MM.1S (cell line): Measurements from ENCODE around the gene OSBPL8.
"Not testable (repeated sequence)": the region's sequence is repeated elsewhere in the genome, so short reads cannot be mapped to it uniquely, and the experiment has no call there.

ENCODE experiments used
- DNase-seq: peaks from one replicate; pipeline ENCODE4 v3.0.0-alpha.2; 2015
- H2AFZ ChIP-seq: fragments of 300-600 bp; sonication (generic); 2 replicates; pipeline ENCODE4 v1.6.0; 2016; ENCODE audit warnings: antibody characterized with exemption, low read length
- H3F3A ChIP-seq: fragments of 300-600 bp; sonication (generic); 2 replicates; pipeline ENCODE4 v1.6.1; 2016; ENCODE audit warnings: mild to moderate bottlenecking, antibody characterized with exemption, low read length, moderate library complexity, mixed read lengths; ENCODE audit not compliant: insufficient read depth
- H3K27ac ChIP-seq: fragments of 300-600 bp; sonication (generic); 2 replicates; pipeline ENCODE4 v1.5.1; 2016; ENCODE audit warnings: mild to moderate bottlenecking, low read length
- H3K27me3 ChIP-seq: fragments of 300-600 bp; sonication (generic); replicated peaks from 2 replicates; pipeline ENCODE4 v1.6.0; 2016; ENCODE audit warnings: low read length; ENCODE audit not compliant: insufficient read depth
- H3K36me3 ChIP-seq: fragments of 300-600 bp; sonication (generic); replicated peaks from 2 replicates; pipeline ENCODE4 v1.6.1; 2016; ENCODE audit warnings: mild to moderate bottlenecking, low read length, mixed read lengths; ENCODE audit not compliant: insufficient read depth
- H3K4me1 ChIP-seq: fragments of 300-600 bp; sonication (generic); 2 replicates; pipeline ENCODE4 v1.6.1; 2016; ENCODE audit warnings: low read length, mixed read lengths
- H3K4me2 ChIP-seq: fragments of 300-600 bp; sonication (generic); 2 replicates; pipeline ENCODE4 v1.6.0; 2016; ENCODE audit warnings: low read depth, low read length
- H3K4me3 ChIP-seq: fragments of 300-600 bp; sonication (generic); 2 replicates; pipeline ENCODE4 v1.5.1; 2016; ENCODE audit warnings: low read length, mixed read lengths
- H3K79me2 ChIP-seq: fragments of 300-600 bp; sonication (generic); 2 replicates; pipeline ENCODE4 v1.6.1; 2016; ENCODE audit warnings: mixed run types, low read length, mixed read lengths
- H3K9ac ChIP-seq: fragments of 300-600 bp; sonication (generic); 2 replicates; pipeline ENCODE4 v1.6.1; 2016; ENCODE audit warnings: low read length, mixed read lengths
- H3K9me2 ChIP-seq: fragments of 300-600 bp; sonication (generic); replicated peaks from 2 replicates; pipeline ENCODE4 v1.6.1; 2016; ENCODE audit warnings: mild to moderate bottlenecking, low read length, mixed read lengths; ENCODE audit not compliant: insufficient read depth
- H3K9me3 ChIP-seq: fragments of 300-600 bp; sonication (generic); replicated peaks from 2 replicates; pipeline ENCODE4 v1.6.1; 2016; ENCODE audit warnings: mild to moderate bottlenecking, low read length, mixed read lengths; ENCODE audit not compliant: insufficient read depth
- H4K20me1 ChIP-seq: fragments of 300-600 bp; sonication (generic); 2 replicates; pipeline ENCODE4 v1.6.1; 2016; ENCODE audit warnings: mild to moderate bottlenecking, low read length, moderate library complexity, mixed read lengths; ENCODE audit not compliant: insufficient read depth
- CTCF ChIP-seq: fragments of 300-600 bp; sonication (generic); IDR thresholded peaks from 2 replicates; pipeline ENCODE4 v1.5.1; 2016; ENCODE audit warnings: antibody characterized with exemption, low read length, mixed read lengths
- EZH2 ChIP-seq: fragments of 300-600 bp; sonication (generic); optimal IDR thresholded peaks from 2 replicates; pipeline ENCODE3; 2017; ENCODE audit warnings: low read depth, mild to moderate bottlenecking, antibody characterized with exemption, low read length, mixed read lengths
- EZH2phosphoT487 ChIP-seq: fragments of 300-600 bp; sonication (generic); IDR thresholded peaks from 2 replicates; pipeline ENCODE4 v1.6.1; 2018; ENCODE audit warnings: antibody characterized with exemption, low read length

Gene OSBPL8

DNA sequence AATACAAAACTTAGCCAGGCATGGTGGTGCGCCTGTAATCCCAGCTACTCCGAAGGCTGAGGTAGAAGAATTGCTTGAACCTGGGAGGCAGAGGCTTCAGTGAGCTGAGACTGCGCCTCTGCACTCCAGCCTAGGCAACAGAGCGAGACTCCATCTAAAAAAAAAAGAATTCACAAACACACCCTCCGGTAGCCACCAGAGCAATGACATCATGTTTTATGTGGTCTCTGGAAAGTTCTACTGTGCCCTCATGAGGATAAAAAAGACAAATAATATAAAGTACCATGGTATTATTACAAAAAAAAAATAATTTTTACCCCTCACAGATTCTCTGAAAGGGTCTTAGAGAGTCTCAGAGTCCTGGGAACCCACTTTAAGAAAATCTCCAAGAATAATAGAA, 81.5 kb downstream of the OSBPL8 start:
- no peaks in the 10 kb centered on the region for H3K9me3 ChIP-seq
- no peaks in the 10 kb centered on the region for H3F3A ChIP-seq
- H3K4me1 ChIP-seq = no peaks in the 10 kb centered on the region
- no peak for DNase-seq
- no peaks in the 10 kb centered on the region for H3K36me3 ChIP-seq
- no peak for TF ChIP-seq EZH2phosphoT487
- TF ChIP-seq CTCF = no peak
- no peak for TF ChIP-seq EZH2
- H3K27ac ChIP-seq = no peak overlapping the region
- H3K4me3 ChIP-seq = no peak overlapping the region
- H3K79me2 ChIP-seq = peaks cover 7% of the 10 kb centered on the region; the same call in 1 of the 2 replicates
- H2AFZ ChIP-seq = no peak overlapping the region
- H4K20me1 ChIP-seq = no peaks in the 10 kb centered on the region
- H3K27me3 ChIP-seq = no peaks in the 10 kb centered on the region
- H3K4me2 ChIP-seq = no peak overlapping the region
- no peaks in the 10 kb centered on the region for H3K9me2 ChIP-seq
- no peak overlapping the region for H3K9ac ChIP-seq

DNA sequence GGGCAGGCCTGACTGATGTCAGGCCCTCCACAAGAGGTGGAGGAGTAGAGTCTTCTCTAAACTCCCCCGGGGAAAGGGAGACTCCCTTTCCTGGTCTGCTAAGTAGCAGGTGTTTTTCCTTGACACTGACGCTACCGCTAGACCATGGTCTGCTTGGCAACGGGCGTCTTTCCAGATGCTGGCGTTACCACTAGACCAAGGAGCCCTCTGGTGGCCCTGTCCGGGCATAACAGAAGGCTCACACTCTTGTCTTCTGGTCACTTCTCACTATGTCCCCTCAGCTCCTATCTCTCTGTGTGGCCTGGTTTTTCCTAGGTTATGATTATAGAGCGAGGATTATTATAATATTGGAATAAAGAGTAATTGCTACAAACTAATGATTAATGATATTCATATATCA, 86.7 kb downstream of the OSBPL8 start:
- H2AFZ ChIP-seq, H3K9ac ChIP-seq, H3K4me2 ChIP-seq, H3K9me3 ChIP-seq, H3K4me3 ChIP-seq, H3K27me3 ChIP-seq, H3K27ac ChIP-seq, H4K20me1 ChIP-seq, H3K36me3 ChIP-seq, H3F3A ChIP-seq, DNase-seq, H3K9me2 ChIP-seq: not testable (repeated sequence)
- Histone ChIP-seq H3K79me2 (peaks cover 23% of the 10 kb centered on the region), H3K4me1 (peaks cover 19% of the 10 kb centered on the region)

DNA sequence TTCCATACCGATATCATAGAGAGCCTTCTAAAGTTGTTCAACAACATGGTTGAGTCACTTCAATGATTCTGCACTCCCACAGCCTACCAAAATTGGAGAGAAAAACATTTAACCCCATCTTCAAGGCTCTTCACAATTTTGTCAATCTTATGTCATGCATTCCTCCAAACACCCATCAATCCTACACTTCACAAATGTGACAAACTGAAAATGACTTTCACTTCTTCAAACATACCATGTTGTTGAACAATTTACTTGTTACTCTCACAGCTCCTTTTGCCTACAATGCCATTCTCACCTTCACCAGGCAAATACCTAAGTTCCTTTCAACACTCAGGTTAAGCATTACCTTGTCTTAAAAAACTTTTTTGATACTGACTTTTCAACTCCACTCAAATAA, 88.0 kb downstream of the OSBPL8 start:
- no peak for TF ChIP-seq EZH2
- TF ChIP-seq EZH2phosphoT487 = no peak
- TF ChIP-seq CTCF = no peak
- peaks cover 23% of the 10 kb centered on the region for H3K79me2 ChIP-seq
- H3K4me2 ChIP-seq = no peak overlapping the region
- no peak overlapping the region for H3K4me3 ChIP-seq
- H2AFZ ChIP-seq = no peak overlapping the region
- H3K9ac ChIP-seq = no peak overlapping the region
- H3K4me1 ChIP-seq = peaks cover 19% of the 10 kb centered on the region
- H3K27ac ChIP-seq = no peak overlapping the region
- no peaks in the 10 kb centered on the region for H3K9me3 ChIP-seq
- H3K9me2 ChIP-seq = no peaks in the 10 kb centered on the region
- H3F3A ChIP-seq = no peaks in the 10 kb centered on the region
- no peak for DNase-seq
- H3K27me3 ChIP-seq = no peaks in the 10 kb centered on the region
- H4K20me1 ChIP-seq = no peaks in the 10 kb centered on the region
- H3K36me3 ChIP-seq = no peaks in the 10 kb centered on the region

GRCh38 chr12:76470028-76470939, 89.3 kb downstream of the OSBPL8 start:
- no peaks in the 10 kb centered on the region for H3F3A ChIP-seq
- H3K79me2 ChIP-seq = peaks cover 19% of the 10 kb centered on the region
- H3K36me3 ChIP-seq = no peaks in the 10 kb centered on the region
- H3K27me3 ChIP-seq = no peaks in the 10 kb centered on the region
- H2AFZ ChIP-seq = no peak overlapping the region
- H3K4me3 ChIP-seq = no peak overlapping the region
- H3K4me1 ChIP-seq = peaks cover 19% of the 10 kb centered on the region
- TF ChIP-seq EZH2phosphoT487 = no peak
- TF ChIP-seq CTCF = no peak
- TF ChIP-seq EZH2 = no peak
- H3K4me2 ChIP-seq = no peak overlapping the region
- H3K9me3 ChIP-seq = no peaks in the 10 kb centered on the region
- no peaks in the 10 kb centered on the region for H3K9me2 ChIP-seq
- DNase-seq = peak; percentile 45
- no peak overlapping the region for H3K9ac ChIP-seq
- no peak overlapping the region for H3K27ac ChIP-seq
- H4K20me1 ChIP-seq = no peaks in the 10 kb centered on the region
